ENCODE results near the gene PDPK1. TPM values are rescaled to one million over a fixed set of nuclear protein-coding genes. Genes with fewer than 3 reads are reported as not detected.
"Not testable (repeated sequence)": the region's sequence is repeated elsewhere in the genome, so short reads cannot be mapped to it uniquely, and the experiment has no call there.

PDPK1 gene
- total RNA-seq, 2 experiments from 2014 or later = 14.4 to 40.6 TPM

DNA sequence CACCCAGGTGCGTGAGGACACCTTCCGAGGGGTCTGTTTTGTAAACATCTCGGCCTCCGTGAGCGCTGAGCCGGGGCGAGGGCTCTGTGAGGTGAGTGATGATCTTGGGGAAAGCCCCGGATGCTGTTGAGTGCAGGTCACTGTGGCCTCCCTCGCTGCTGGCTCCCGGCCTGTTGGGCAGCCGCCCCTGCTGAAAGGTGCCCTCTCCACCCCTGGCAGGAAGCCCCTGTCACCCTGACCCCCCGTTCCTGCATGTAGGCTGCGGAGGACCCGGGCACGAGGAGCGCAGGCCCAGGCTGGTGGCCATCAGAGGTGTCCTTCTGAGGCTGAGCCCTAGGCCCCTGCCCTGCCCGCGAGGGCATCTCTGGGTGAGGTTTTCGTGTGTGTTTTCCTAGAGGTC, 75.4 kb downstream of the PDPK1 start:
- H3K9me3 ChIP-seq (ENCODE audit: low read length); H4K20me1 ChIP-seq (ENCODE audit: insufficient read depth, low read length); H3K9me2 ChIP-seq (ENCODE audit: insufficient read depth, low read length); H3K4me1 ChIP-seq (ENCODE audit: insufficient read depth, low read length, poor library complexity, severe bottlenecking); H3K36me3 ChIP-seq (ENCODE audit: insufficient read depth, low read length); H2AFZ ChIP-seq (ENCODE audit: low read length); POLR2A ChIA-PET; CTCF ChIA-PET (ENCODE audit: unreplicated experiment); DNase-seq (ENCODE audit: low spot score); H3K4me2 ChIP-seq (ENCODE audit: low read length); intact Hi-C loops (cut with micrococcal nuclease; ENCODE audit: unreplicated experiment); H3K4me3 ChIP-seq (ENCODE audit: low read depth, low read length, poor library complexity, severe bottlenecking); H3K27ac ChIP-seq (ENCODE audit: low read depth, low read length, poor library complexity, severe bottlenecking); BruUV-seq (replicated peaks); H3K79me2 ChIP-seq (ENCODE audit: insufficient read depth, low read depth, low read length): not testable (repeated sequence)

- H3K27ac ChIP-seq (ENCODE audit: low read depth, low read length, poor library complexity, severe bottlenecking) = no peak overlapping the region
- H3K36me3 ChIP-seq (ENCODE audit: insufficient read depth, low read length) = 0 out of 2 replicates have a peak, but pooled peaks cover 5% of the 10 kb centered on the region
- no peaks in the 10 kb centered on the region for H3K9me3 ChIP-seq (ENCODE audit: low read length)
- intact Hi-C loops (cut with micrococcal nuclease; ENCODE audit: unreplicated experiment) = no loop called here
- TF ChIP-seq, protein P1, sequence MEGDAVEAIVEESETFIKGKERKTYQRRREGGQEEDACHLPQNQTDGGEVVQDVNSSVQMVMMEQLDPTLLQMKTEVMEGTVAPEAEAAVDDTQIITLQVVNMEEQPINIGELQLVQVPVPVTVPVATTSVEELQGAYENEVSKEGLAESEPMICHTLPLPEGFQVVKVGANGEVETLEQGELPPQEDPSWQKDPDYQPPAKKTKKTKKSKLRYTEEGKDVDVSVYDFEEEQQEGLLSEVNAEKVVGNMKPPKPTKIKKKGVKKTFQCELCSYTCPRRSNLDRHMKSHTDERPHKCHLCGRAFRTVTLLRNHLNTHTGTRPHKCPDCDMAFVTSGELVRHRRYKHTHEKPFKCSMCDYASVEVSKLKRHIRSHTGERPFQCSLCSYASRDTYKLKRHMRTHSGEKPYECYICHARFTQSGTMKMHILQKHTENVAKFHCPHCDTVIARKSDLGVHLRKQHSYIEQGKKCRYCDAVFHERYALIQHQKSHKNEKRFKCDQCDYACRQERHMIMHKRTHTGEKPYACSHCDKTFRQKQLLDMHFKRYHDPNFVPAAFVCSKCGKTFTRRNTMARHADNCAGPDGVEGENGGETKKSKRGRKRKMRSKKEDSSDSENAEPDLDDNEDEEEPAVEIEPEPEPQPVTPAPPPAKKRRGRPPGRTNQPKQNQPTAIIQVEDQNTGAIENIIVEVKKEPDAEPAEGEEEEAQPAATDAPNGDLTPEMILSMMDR (conservative IDR thresholded peaks at IDR 0.05; ENCODE audit: low read length) = no peak
- no peak for TF ChIP-seq EZH2phosphoT487 (IDR thresholded peaks at IDR 0.05; ENCODE audit: borderline replicate concordance, low read depth, low read length)
- no peaks in the 10 kb centered on the region for H3K9me2 ChIP-seq (ENCODE audit: insufficient read depth, low read length)
- no peaks in the 10 kb centered on the region for H3K4me1 ChIP-seq (ENCODE audit: insufficient read depth, low read length, poor library complexity, severe bottlenecking)
- H3K4me3 ChIP-seq (ENCODE audit: low read depth, low read length, poor library complexity, severe bottlenecking) = no peak overlapping the region
- CTCF ChIA-PET (ENCODE audit: unreplicated experiment) = no interaction called here
- no peak for DNase-seq (ENCODE audit: low spot score)
- no TSS peak for BruUV-seq (replicated peaks)
- H4K20me1 ChIP-seq (ENCODE audit: insufficient read depth, low read length) = no peaks in the 10 kb centered on the region
- POLR2A ChIA-PET = no interaction called here
- no peak overlapping the region for H3K4me2 ChIP-seq (ENCODE audit: low read length)
- H3K79me2 ChIP-seq (ENCODE audit: insufficient read depth, low read depth, low read length) = no peaks in the 10 kb centered on the region
- no peak overlapping the region for H2AFZ ChIP-seq (ENCODE audit: low read length)
Observed at GRCh38 chr16:2614761-2615191, 77.0 kb downstream of the PDPK1 start.

DNA sequence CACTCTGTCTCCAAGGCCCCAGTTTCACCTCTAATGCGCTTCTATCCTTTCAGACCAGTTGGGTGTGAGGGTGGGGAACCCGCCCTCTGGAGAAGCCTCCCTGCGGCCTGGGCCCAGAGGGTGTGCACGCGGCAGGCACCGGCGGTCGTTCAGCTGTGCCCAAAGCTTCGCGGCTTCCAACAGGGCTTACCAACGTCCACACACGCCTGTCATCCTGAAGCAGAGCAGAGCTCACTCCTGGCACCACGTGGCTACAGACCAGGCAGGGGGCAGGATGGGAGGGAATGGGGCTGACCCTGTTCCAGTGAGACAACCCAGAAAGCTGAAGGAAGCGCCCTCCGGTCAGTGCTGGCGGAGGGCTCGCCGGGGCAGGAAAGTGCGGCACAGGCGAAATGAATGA, 81.1 kb downstream of the PDPK1 start:
- H3K9me2 ChIP-seq (ENCODE audit: insufficient read depth, low read length); BruUV-seq (replicated peaks); H2AFZ ChIP-seq (ENCODE audit: low read length); POLR2A ChIA-PET; DNase-seq (ENCODE audit: low spot score); H3K4me1 ChIP-seq (ENCODE audit: insufficient read depth, low read length, poor library complexity, severe bottlenecking); H3K36me3 ChIP-seq (ENCODE audit: insufficient read depth, low read length); H3K79me2 ChIP-seq (ENCODE audit: insufficient read depth, low read depth, low read length); intact Hi-C loops (cut with micrococcal nuclease; ENCODE audit: unreplicated experiment); H3K4me3 ChIP-seq (ENCODE audit: low read depth, low read length, poor library complexity, severe bottlenecking); H3K27ac ChIP-seq (ENCODE audit: low read depth, low read length, poor library complexity, severe bottlenecking); H3K9me3 ChIP-seq (ENCODE audit: low read length); H4K20me1 ChIP-seq (ENCODE audit: insufficient read depth, low read length); H3K4me2 ChIP-seq (ENCODE audit: low read length); CTCF ChIA-PET (ENCODE audit: unreplicated experiment): not testable (repeated sequence)

- H3K4me3 ChIP-seq (ENCODE audit: low read depth, low read length, poor library complexity, severe bottlenecking); H3K79me2 ChIP-seq (ENCODE audit: insufficient read depth, low read depth, low read length); H2AFZ ChIP-seq (ENCODE audit: low read length); H3K9me2 ChIP-seq (ENCODE audit: insufficient read depth, low read length); H3K9me3 ChIP-seq (ENCODE audit: low read length); H3K4me1 ChIP-seq (ENCODE audit: insufficient read depth, low read length, poor library complexity, severe bottlenecking); CTCF ChIA-PET (ENCODE audit: unreplicated experiment); intact Hi-C loops (cut with micrococcal nuclease; ENCODE audit: unreplicated experiment); H4K20me1 ChIP-seq (ENCODE audit: insufficient read depth, low read length); H3K36me3 ChIP-seq (ENCODE audit: insufficient read depth, low read length); H3K27ac ChIP-seq (ENCODE audit: low read depth, low read length, poor library complexity, severe bottlenecking); BruUV-seq (replicated peaks); H3K4me2 ChIP-seq (ENCODE audit: low read length); DNase-seq (ENCODE audit: low spot score); POLR2A ChIA-PET: not testable (repeated sequence)
Observed at GRCh38 chr16:2619628-2620027, 81.8 kb downstream of the PDPK1 start.

GRCh38 chr16:2620870-2621269, 83.0 kb downstream of the PDPK1 start:
- H3K79me2 ChIP-seq (ENCODE audit: insufficient read depth, low read depth, low read length); BruUV-seq (replicated peaks); H3K27ac ChIP-seq (ENCODE audit: low read depth, low read length, poor library complexity, severe bottlenecking); H3K4me3 ChIP-seq (ENCODE audit: low read depth, low read length, poor library complexity, severe bottlenecking); POLR2A ChIA-PET; H3K4me2 ChIP-seq (ENCODE audit: low read length); H3K9me2 ChIP-seq (ENCODE audit: insufficient read depth, low read length); H2AFZ ChIP-seq (ENCODE audit: low read length); H3K9me3 ChIP-seq (ENCODE audit: low read length); DNase-seq (ENCODE audit: low spot score); H4K20me1 ChIP-seq (ENCODE audit: insufficient read depth, low read length); H3K36me3 ChIP-seq (ENCODE audit: insufficient read depth, low read length); CTCF ChIA-PET (ENCODE audit: unreplicated experiment); H3K4me1 ChIP-seq (ENCODE audit: insufficient read depth, low read length, poor library complexity, severe bottlenecking); intact Hi-C loops (cut with micrococcal nuclease; ENCODE audit: unreplicated experiment): not testable (repeated sequence)

DNA sequence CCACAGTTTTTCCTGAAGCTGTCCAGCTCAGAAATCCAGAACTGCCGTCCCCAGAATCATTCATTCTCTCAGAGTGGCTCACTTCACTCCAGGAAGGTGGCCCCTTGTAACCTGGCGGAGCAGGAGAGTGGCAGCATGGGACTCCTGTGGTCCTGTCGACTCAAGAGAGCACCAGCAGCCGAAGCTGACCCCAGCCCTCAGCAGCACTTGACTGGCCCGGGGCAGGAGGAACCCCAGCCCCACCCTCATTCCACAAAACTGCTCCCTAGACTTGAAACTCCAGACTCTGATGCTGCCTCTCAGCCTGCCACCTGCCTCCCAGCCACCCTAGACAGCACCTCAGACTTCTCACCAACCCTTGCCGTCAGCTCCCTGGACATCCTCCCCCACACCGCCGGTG, 83.6 kb downstream of the PDPK1 start:
- H3K9me2 ChIP-seq (ENCODE audit: insufficient read depth, low read length); BruUV-seq (replicated peaks); H3K4me3 ChIP-seq (ENCODE audit: low read depth, low read length, poor library complexity, severe bottlenecking); POLR2A ChIA-PET; CTCF ChIA-PET (ENCODE audit: unreplicated experiment); DNase-seq (ENCODE audit: low spot score); H3K4me1 ChIP-seq (ENCODE audit: insufficient read depth, low read length, poor library complexity, severe bottlenecking); H3K79me2 ChIP-seq (ENCODE audit: insufficient read depth, low read depth, low read length); H3K9me3 ChIP-seq (ENCODE audit: low read length); H2AFZ ChIP-seq (ENCODE audit: low read length); H3K27ac ChIP-seq (ENCODE audit: low read depth, low read length, poor library complexity, severe bottlenecking); H3K36me3 ChIP-seq (ENCODE audit: insufficient read depth, low read length); H3K4me2 ChIP-seq (ENCODE audit: low read length); H4K20me1 ChIP-seq (ENCODE audit: insufficient read depth, low read length); intact Hi-C loops (cut with micrococcal nuclease; ENCODE audit: unreplicated experiment): not testable (repeated sequence)

Data from OCI-LY7 (cell line).